NOMO-1 (cell line): ENCODE measurements around the gene RANBP17.
A peak's percentile ranks its signal among the peaks of the same experiment; 100 is the strongest.

Experiments used
- DNase-seq, 2 experiments: peaks; one replicate each; lab custom pipeline; 2025; ENCODE audit not compliant: unreplicated experiment in 2 of 2; lab: John Stamatoyannopoulos, UW

RANBP17 gene

GRCh38 chr5:171080186-171080938, 218.5 kb downstream of the RANBP17 start:
- no peak for DNase-seq

- no peak for DNase-seq
Observed at GRCh38 chr5:171081319-171081718, 219.5 kb downstream of the RANBP17 start.

- peak in 1 of 2 experiments; percentile 27 for DNase-seq
Observed at GRCh38 chr5:171092194-171092593, 230.4 kb downstream of the RANBP17 start.

- no peak for DNase-seq
Observed at GRCh38 chr5:171093598-171093997, 231.8 kb downstream of the RANBP17 start.

- DNase-seq: no peak
Observed at GRCh38 chr5:171094356-171094755, 232.5 kb downstream of the RANBP17 start.

- no peak for DNase-seq
Observed at GRCh38 chr5:171102877-171103610, 241.2 kb downstream of the RANBP17 start.

- no peak for DNase-seq
Observed at GRCh38 chr5:171107669-171108068, 245.9 kb downstream of the RANBP17 start.

GRCh38 chr5:171115519-171115918, 253.7 kb downstream of the RANBP17 start:
- peak in 1 of 2 experiments; percentile 59 for DNase-seq

GRCh38 chr5:171116719-171117118, 254.9 kb downstream of the RANBP17 start:
- no peak for DNase-seq

GRCh38 chr5:171120986-171121622, 259.3 kb downstream of the RANBP17 start:
- DNase-seq: no peak

GRCh38 chr5:171121638-171122037, 259.8 kb downstream of the RANBP17 start:
- DNase-seq: no peak

GRCh38 chr5:171122372-171122771, 260.6 kb downstream of the RANBP17 start:
- DNase-seq: no peak

GRCh38 chr5:171123417-171123816, 261.6 kb downstream of the RANBP17 start:
- no peak for DNase-seq

GRCh38 chr5:171127314-171127713, 265.5 kb downstream of the RANBP17 start:
- DNase-seq: no peak

GRCh38 chr5:171128136-171128535, 266.3 kb downstream of the RANBP17 start:
- no peak for DNase-seq

GRCh38 chr5:171129308-171129707, 267.5 kb downstream of the RANBP17 start:
- no peak for DNase-seq

- DNase-seq: no peak
Observed at GRCh38 chr5:171131497-171131896, 269.7 kb downstream of the RANBP17 start.

GRCh38 chr5:171137768-171138525, 276.1 kb downstream of the RANBP17 start:
- DNase-seq: no peak

- no peak for DNase-seq
Observed at GRCh38 chr5:171139227-171139626, 277.4 kb downstream of the RANBP17 start.

- DNase-seq: no peak
Observed at GRCh38 chr5:171142617-171143016, 280.8 kb downstream of the RANBP17 start.

GRCh38 chr5:171143171-171143570, 281.4 kb downstream of the RANBP17 start:
- DNase-seq: no peak
